Astrocyte (in vitro differentiated cells and primary cell): ENCODE results near the gene MTUS2.

ENCODE experiments used
- EZH2 ChIP-seq: IDR thresholded peaks from 2 replicates; pipeline ENCODE4 v1.6.1; 2012; ENCODE audit warnings: mild to moderate bottlenecking, low read length, inconsistent platforms; ENCODE audit not compliant: insufficient read depth
- TF ChIP-seq, protein P1 (sequence below): IDR thresholded peaks from 2 replicates; pipeline ENCODE4 v1.5.1; 2011; ENCODE audit warnings: low read depth, mild to moderate bottlenecking, inconsistent platforms, low read length, moderate library complexity; ENCODE audit not compliant: insufficient read depth

DNA sequence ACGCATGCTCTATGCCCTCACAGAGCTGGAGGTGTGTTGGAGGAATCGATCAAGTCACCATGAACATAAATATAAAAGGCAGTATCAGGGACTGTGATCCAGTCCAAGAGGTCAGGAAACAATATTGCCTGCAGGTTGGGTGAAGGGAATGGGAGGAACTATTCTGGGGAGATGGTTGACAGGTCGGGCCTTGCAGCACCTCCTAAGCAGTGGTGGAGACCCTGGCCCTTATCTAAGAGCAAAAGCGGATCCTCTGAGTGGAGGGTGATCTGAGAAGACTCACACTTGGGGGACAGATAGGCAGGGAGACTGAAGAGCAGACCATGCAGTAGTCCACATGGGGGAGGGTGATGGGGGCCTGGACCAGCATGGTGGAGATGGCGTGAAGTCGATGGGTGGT, 561.9 kb downstream of the MTUS2 start:
- TF ChIP-seq, protein P1, sequence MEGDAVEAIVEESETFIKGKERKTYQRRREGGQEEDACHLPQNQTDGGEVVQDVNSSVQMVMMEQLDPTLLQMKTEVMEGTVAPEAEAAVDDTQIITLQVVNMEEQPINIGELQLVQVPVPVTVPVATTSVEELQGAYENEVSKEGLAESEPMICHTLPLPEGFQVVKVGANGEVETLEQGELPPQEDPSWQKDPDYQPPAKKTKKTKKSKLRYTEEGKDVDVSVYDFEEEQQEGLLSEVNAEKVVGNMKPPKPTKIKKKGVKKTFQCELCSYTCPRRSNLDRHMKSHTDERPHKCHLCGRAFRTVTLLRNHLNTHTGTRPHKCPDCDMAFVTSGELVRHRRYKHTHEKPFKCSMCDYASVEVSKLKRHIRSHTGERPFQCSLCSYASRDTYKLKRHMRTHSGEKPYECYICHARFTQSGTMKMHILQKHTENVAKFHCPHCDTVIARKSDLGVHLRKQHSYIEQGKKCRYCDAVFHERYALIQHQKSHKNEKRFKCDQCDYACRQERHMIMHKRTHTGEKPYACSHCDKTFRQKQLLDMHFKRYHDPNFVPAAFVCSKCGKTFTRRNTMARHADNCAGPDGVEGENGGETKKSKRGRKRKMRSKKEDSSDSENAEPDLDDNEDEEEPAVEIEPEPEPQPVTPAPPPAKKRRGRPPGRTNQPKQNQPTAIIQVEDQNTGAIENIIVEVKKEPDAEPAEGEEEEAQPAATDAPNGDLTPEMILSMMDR: no peak
- TF ChIP-seq EZH2: no peak
